Measurements from ENCODE around the gene EEIG2. TPM values are rescaled to one million over a fixed set of nuclear protein-coding genes. Genes with fewer than 3 reads are reported as not detected.

Gene EEIG2
- total and polyA plus RNA-seq, 2 of the 13 experiments (the other 11 are each of a cell fraction or from before 2014, with no cell fraction given): 0.90 to 3.2 TPM

DNA sequence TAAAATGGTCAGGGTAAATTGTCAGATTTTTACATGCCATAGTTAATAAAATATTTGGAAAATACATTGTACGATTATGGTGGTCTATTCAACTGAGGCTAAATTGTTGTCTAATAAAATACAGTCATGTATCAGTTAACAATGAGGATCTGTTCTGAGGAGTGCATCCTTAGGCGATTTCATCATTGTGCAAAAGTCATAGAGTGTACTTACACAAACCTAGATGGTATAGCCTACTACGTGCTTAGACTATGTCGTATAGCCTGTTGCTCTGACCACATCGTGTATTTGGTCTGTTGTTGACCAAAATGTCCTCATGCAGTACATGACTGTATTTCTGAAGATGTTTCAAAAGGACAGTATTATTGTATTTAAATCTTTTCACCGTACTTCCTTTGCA, 5.2 kb downstream of the EEIG2 start:
- Histone ChIP-seq H4K20me1 (ENCODE audit: insufficient read depth, low read length) (no peaks in the 10 kb centered on the region), H3K4me2 (ENCODE audit: low read depth, low read length) (no peak overlapping the region), H3K9ac (ENCODE audit: insufficient read depth, low read depth, low read length) (no peak overlapping the region), H3K27ac (ENCODE audit: extremely low read length, insufficient read depth, low read length) (no peak overlapping the region), H2AFZ (ENCODE audit: low read length) (no peak overlapping the region), H3K4me3 (replicated peaks in 1 of 3; ENCODE audit: insufficient read depth in 1 of 3, low read depth in 2 of 3, low read length in 3 of 3) (no peak overlapping the region), H3K27me3 (ENCODE audit: control insufficient read depth in 1 of 2, insufficient read depth in 2 of 2, low read length in 2 of 2) (no peaks in the 10 kb centered on the region), H3K9me3 (ENCODE audit: low read length) (no peaks in the 10 kb centered on the region), H3K4me1 (ENCODE audit: insufficient read depth, low read length) (peaks cover 18% of the 10 kb centered on the region), H3K79me2 (ENCODE audit: insufficient read depth, low read length) (no peaks in the 10 kb centered on the region), H3K36me3 (replicated peaks in 1 of 2; ENCODE audit: control insufficient read depth in 1 of 2, insufficient read depth in 2 of 2, low read length in 2 of 2) (no peaks in the 10 kb centered on the region)
- intact Hi-C loops (cut with micrococcal nuclease; ENCODE audit: unreplicated experiment): no loop called here
- DNase-seq (ENCODE audit: low spot score) (no peak), FAIRE-seq (no peak), ATAC-seq (no peak)
- ChIA-PET POLR2A (interaction anchor here (0.9 kb wide), 1 partner anchor 127 kb away, joined by 3 read pairs; the partner anchor contains the start of gene PRPF38B), CTCF (ENCODE audit: low intra/inter-chr PET ratio, low total read pairs) (no interaction called here)
- WGBS (ENCODE audit: low lambda C conversion rate): 53% methylated on average over 6 of the region's 6 CpGs
- no peak for TF ChIP-seq ZNF501 (CRISPR knock-in tag; IDR thresholded peaks at IDR 0.05)
- TF ChIP-seq ZNF383 (CRISPR knock-in tag; IDR thresholded peaks at IDR 0.05; ENCODE audit: borderline replicate concordance): no peak
- TF ChIP-seq HNRNPUL1 (IDR thresholded peaks at IDR 0.05; ENCODE audit: low read depth, low read length): no peak
- TF ChIP-seq FOSL2 (CRISPR knock-in tag; IDR thresholded peaks at IDR 0.05): no peak
- TF ChIP-seq ATF1 (CRISPR knock-in tag; IDR thresholded peaks at IDR 0.05): no peak
- TF ChIP-seq, protein P1, sequence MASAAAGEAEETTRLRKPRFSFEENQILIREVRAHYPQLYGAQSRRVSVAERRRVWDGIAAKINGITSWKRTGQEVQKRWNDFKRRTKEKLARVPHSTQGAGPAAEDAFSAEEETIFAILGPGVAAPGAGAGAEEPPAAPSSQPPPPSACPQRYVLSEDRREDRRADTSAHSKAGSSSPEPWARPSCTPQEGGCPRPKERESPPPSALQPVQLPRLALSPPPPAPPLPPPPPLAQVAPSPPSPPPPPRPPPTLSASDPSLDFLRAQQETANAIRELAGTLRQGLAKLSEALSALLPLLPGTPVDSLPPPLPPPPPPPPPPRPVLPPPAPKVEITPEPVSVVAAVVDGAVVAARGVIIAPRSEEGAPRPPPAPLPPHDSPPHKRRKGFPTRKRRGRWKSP (CRISPR knock-in tag; IDR thresholded peaks at IDR 0.05): no peak
- no peak for TF ChIP-seq BRCA1 (CRISPR knock-in tag; IDR thresholded peaks at IDR 0.05)
- no peak for TF ChIP-seq SMARCE1 (IDR thresholded peaks at IDR 0.05; ENCODE audit: borderline replicate concordance)
- TF ChIP-seq, protein P2, sequence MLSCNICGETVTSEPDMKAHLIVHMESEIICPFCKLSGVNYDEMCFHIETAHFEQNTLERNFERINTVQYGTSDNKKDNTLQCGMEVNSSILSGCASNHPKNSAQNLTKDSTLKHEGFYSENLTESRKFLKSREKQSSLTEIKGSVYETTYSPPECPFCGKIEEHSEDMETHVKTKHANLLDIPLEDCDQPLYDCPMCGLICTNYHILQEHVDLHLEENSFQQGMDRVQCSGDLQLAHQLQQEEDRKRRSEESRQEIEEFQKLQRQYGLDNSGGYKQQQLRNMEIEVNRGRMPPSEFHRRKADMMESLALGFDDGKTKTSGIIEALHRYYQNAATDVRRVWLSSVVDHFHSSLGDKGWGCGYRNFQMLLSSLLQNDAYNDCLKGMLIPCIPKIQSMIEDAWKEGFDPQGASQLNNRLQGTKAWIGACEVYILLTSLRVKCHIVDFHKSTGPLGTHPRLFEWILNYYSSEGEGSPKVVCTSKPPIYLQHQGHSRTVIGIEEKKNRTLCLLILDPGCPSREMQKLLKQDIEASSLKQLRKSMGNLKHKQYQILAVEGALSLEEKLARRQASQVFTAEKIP (CRISPR knock-in tag; IDR thresholded peaks at IDR 0.05; ENCODE audit: borderline replicate concordance): no peak
- no peak for TF ChIP-seq MLXIP (CRISPR knock-in tag; IDR thresholded peaks at IDR 0.05; ENCODE audit: borderline replicate concordance)
- TF ChIP-seq NR2C2 (CRISPR knock-in tag; IDR thresholded peaks at IDR 0.05; ENCODE audit: borderline replicate concordance): no peak
- in situ Hi-C loops (cut with HindIII; ENCODE audit: extremely low pct_ligation_motif_present, low pct_unique_long_range_greater_than_20kb): loop anchor here (25.0 kb wide), 1 partner anchor 778 kb away; no protein-coding TSS in a partner anchor
- BruUV-seq (replicated peaks): no TSS peak
